Measurements from ENCODE around the gene ATF4.

GRCh38 chr22:39543095-39543494, 22.7 kb downstream of the ATF4 start:
- TF ChIP-seq POLR2A (IDR thresholded peaks at IDR 0.05; ENCODE audit: low read depth, low read length) (no peak), POLR2AphosphoS5 (IDR thresholded peaks at IDR 0.05; ENCODE audit: low read depth, low read length) (no peak)

All from GM12892 (cell line).